NCI-H345 (cell line): Measurements from ENCODE around the gene S100A7.
A peak's percentile ranks its signal among the peaks of the same experiment; 100 is the strongest.

Source experiments
- DNase-seq: peaks from one replicate; lab custom pipeline; 2025; lab: John Stamatoyannopoulos, UW

The S100A7 gene

GRCh38 chr1:153460551-153460950, at the start of gene S100A7:
S100A7 (minus strand) TSS chr1:153460651; CDS start chr1:153459013, 1,638 bp downstream.
- DNase-seq = no peak

- peak; percentile 78 for DNase-seq
Observed at GRCh38 chr1:153509729-153510354, 49.4 kb upstream of the S100A7 start.

GRCh38 chr1:153509036-153509435, 48.6 kb upstream of the S100A7 start:
- no peak for DNase-seq

- no peak for DNase-seq
Observed at GRCh38 chr1:153507926-153508583, 47.6 kb upstream of the S100A7 start.

GRCh38 chr1:153506831-153507413, 46.5 kb upstream of the S100A7 start:
- no peak for DNase-seq

- DNase-seq = no peak
Observed at GRCh38 chr1:153506386-153506785, 45.9 kb upstream of the S100A7 start.

DNA sequence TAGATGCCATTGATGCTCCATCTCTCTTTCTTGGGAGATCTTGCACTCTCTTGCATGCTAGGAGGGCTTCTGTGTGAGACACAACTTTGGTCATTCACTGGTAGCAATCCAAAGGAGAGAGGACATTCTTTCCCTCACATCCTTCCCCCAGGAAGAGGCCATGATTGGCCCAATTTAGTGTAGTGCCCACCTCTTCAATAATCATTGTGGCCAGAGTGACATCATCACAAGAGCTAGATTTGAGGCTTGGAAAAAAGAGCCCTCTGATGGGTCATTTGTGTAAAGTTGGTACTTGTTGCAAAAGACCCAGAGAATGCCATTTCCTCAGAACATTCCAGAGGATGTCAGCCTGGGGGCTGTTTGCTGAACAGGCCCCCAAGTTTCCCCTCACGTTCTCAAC, 45.1 kb upstream of the S100A7 start:
- no peak for DNase-seq

GRCh38 chr1:153503766-153504165, 43.3 kb upstream of the S100A7 start:
- DNase-seq = no peak

GRCh38 chr1:153498746-153499145, 38.3 kb upstream of the S100A7 start:
- no peak for DNase-seq

DNA sequence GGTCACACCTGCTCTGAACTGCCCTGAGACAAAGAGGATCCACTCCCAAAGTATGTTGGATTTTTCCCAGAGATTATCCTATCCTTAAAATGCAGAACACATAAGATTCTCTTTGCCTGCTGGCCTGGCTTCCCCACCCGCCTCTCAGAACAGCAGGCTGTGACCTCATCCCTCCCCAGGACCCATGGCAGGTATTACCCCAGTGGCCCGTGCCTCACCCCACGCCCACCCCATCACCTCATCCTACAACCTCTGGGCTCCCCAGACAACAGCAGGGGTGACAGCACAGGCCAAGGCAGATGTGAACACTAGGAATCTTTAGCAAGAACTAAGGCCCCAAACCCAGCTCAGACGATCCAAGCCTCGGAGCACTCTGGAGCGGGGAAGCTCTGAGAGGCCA, 35.1 kb upstream of the S100A7 start:
- no peak for DNase-seq

DNA sequence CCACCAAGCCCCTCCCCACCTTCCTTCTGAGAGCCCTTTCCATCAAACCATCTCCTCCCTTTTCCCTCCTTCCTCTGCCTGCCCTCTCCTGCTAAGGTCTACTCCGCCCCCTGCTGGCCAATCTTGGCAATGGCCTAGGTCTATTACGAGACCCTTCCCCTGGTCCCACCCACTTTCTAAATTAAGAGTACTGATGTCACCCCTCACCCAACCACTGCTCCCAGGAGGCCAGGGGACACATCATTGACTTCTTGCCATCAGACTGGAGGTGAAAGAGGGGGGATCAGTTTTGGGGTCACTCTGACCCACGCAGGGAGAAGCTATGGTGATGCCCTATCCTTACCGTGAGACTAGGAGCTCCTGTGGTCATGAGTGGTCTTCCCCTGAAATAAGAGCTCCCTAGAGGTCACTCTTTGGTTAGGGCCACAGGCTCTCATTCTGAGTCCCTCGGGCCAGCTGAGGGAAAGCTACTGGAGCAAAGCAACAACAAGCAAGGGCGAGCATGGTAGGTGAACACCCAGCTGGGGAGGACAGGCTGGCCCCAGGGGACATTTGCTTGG, 34.6 kb upstream of the S100A7 start:
- peak; percentile 93 for DNase-seq

DNA sequence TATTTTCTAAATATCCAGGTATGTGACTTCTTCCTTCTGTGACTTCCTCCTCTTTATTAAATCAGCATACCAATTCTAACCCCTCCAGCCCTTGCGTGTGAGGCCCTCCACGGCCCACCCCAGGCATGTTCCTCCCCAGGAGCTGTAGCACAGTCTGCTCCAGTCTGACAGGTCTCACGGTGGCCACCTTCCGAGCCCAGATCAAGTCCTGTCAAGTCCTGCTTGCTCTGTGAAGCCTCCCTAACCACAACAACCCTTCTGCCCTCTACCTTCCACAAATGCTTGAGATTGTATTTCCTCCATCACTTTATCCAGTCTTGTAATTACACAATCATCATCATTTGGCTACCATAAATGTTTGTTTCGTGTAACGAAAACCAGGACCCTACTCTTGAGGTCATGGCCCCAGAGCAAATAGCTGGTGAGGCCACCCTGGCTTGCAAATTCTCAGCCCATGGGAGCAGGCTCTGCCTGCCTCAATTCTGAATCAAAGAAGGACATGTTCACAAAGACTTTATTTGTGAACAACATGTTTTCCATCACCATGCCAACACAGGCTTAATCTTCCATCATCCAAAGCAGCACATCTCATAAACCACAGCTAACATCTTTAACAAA, 33.0 kb upstream of the S100A7 start:
- DNase-seq = no peak

DNA sequence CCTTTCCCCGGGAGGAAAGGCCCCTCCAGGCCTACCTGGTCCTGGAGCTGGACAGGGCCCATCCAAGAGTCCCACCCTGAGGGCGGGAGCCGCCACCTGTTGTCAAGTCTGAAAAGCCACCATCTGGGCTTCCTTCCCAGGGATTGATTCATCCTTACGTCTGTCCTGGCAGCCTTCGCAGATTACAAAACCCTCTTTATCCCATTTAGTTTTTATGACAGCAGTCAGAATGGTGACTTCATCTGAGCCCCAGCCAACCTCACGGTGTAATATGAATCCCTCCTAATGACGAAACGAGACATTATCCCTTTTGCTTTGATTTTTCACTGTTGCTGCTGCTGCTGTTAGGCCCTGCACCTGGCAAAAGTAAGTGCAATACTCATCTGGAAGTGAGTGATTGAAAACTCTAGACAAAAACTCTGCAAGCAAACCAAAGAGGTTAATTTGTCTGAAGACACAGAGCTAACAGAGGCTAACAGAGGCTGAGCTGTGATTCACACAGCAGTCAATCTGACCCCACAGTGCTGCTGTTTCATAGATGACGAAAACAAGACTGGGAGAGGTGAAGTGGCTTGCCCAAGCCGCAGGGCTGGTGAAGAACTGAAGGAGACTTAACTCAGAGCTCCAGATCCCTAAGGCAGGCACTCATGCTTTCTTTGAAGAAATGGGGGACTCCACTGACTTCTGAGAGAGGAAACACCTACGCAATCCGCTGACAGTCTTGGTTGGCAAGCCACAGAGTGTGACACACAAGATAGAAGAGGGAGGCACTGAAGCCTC, 30.0 kb upstream of the S100A7 start:
- DNase-seq = peak; percentile 89

DNA sequence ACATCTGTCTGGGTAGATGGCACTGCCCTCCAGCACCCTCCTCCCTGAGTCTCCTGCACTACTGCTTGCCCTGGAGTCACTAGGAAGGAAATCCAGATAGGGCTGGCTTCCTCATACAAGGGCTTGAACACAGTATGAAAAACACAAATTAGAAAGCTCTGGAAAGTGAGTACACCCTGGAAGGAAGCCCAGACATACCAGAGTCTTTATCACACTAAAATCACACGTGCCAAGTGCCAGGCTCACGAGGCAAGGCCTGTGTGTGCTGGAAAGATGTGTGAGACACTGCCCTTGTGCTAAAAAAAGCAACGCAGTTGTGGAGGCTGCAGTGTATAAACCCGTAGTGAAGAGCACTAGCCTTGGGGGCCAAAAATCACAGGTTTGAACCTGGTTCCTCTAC, 28.3 kb upstream of the S100A7 start:
- DNase-seq = no peak

DNA sequence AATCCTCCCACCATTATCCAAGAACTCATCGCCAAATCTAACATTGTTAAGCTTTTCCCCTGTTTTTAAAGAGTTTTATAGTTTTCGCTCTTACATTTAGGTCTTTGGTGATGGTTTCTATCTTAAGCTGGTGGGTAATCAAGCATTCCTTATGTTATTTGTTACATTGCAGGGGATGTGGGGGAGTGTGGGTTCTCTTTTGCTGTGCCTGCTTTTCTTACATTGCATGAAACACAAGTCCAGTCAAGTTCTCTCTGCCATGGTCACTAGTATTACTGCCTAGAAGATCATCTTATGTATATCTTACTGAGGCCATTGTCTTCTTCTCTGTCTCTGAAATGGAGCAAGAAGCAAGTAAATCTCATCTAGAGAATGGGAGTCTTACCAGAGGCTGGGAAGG, 27.3 kb upstream of the S100A7 start:
- DNase-seq = no peak

GRCh38 chr1:153485863-153486262, 25.4 kb upstream of the S100A7 start:
- peak; percentile 94 for DNase-seq

GRCh38 chr1:153483776-153484175, 23.3 kb upstream of the S100A7 start:
- peak; percentile 96 for DNase-seq

- DNase-seq = no peak
Observed at GRCh38 chr1:153481124-153481523, 20.7 kb upstream of the S100A7 start.

DNA sequence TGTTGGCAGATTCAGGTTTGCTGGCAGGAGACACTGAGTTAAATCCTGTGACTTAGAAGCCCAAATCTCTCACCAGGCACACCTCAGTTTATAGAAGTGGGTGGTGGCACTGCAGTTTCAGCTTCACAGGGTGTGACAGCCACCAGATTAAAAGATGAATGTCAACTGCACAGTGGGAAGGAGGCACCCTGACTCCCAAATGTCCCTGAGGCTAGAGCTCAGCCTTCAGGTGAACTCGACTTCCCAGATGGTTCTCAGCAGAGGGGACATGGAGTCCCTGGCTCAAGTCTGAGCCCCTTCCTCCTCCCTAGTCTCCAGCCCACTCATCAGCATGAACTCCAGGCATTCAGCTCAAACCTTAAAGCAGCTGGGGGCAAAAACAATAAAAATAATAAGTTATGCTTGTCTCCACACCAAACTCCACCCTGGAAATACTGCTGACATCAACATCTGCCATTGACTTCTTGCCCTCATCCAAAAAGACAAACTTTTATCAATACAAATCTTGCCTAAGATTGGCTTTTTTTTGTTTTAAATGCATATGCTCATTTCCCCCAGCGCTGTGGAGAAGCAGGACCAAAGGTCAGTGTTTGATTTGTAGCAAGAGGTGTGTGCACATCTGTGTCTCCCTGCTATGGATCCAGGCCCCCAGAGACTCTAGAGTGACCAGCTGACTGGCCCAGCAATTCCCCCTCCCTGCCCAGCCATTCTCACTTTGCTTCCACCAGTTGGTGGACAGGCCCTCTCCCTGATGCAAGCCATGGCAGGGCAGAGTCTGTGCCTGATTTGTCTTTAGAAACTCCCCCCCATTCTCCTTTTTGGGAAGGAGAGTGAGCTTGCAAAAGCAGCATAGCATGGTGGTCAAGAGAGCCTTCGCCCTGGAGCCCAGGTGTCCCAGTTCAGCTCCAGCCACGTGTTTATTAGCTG, 18.5 kb upstream of the S100A7 start:
- DNase-seq = peak; percentile 61

- DNase-seq = peak; percentile 33
Observed at GRCh38 chr1:153478047-153478691, 17.7 kb upstream of the S100A7 start.
